Activated CD4-positive, alpha-beta T cell treated with anti-CD3 and anti-CD28 coated beads, Interleukin-2, amount 50 U/mL, for 48 hours (primary cell): ENCODE measurements around the gene BRD9.

Experiments used
- DNase-seq, 2 experiments: peaks; one replicate each; pipeline ENCODE4 v3.0.0-alpha.2; 2020

Gene BRD9

GRCh38 chr5:876398-877365 is 15.9 kb downstream of the BRD9 start:
- DNase-seq = no peak

GRCh38 chr5:875931-876330 is 16.7 kb downstream of the BRD9 start:
- no peak for DNase-seq

- DNase-seq = no peak
Measured at GRCh38 chr5:873328-873727, 19.3 kb downstream of the BRD9 start.

GRCh38 chr5:872301-872700 is 20.3 kb downstream of the BRD9 start:
- DNase-seq = no peak

- no peak for DNase-seq
Measured at GRCh38 chr5:871596-872298, 20.9 kb downstream of the BRD9 start.

GRCh38 chr5:870956-871355 is 21.6 kb downstream of the BRD9 start:
- DNase-seq = no peak

GRCh38 chr5:868428-869135 is 24.0 kb downstream of the BRD9 start:
- no peak for DNase-seq

GRCh38 chr5:867300-867870 is 25.2 kb downstream of the BRD9 start:
- no peak for DNase-seq

- DNase-seq = no peak
Measured at GRCh38 chr5:865771-866170, 26.8 kb downstream of the BRD9 start.

GRCh38 chr5:865168-865521 is 27.5 kb downstream of the BRD9 start:
- DNase-seq = no peak

GRCh38 chr5:864492-865167 is 28.0 kb downstream of the BRD9 start:
- no peak for DNase-seq

- DNase-seq = no peak
Measured at GRCh38 chr5:863244-863805, 29.3 kb downstream of the BRD9 start.

GRCh38 chr5:862367-863243 is 30.0 kb downstream of the BRD9 start:
- no peak for DNase-seq

- no peak for DNase-seq
Measured at GRCh38 chr5:861442-862366, 30.9 kb downstream of the BRD9 start.

- no peak for DNase-seq
Measured at GRCh38 chr5:860506-861150, 32.0 kb downstream of the BRD9 start.

GRCh38 chr5:859798-860296 is 32.8 kb downstream of the BRD9 start:
- no peak for DNase-seq

GRCh38 chr5:859391-859790 is 33.2 kb downstream of the BRD9 start:
- DNase-seq = no peak

- no peak for DNase-seq
Measured at GRCh38 chr5:858726-859125, 33.9 kb downstream of the BRD9 start.
